PFSK-1 (cell line): Measurements from ENCODE around the gene PCDHB9.

Experiments
- POLR2AphosphoS5 ChIP-seq: IDR thresholded peaks from 2 replicates; pipeline ENCODE4 v1.6.1; 2012; ENCODE audit warnings: low read depth, mild to moderate bottlenecking, control low read depth, low read length, moderate library complexity
- TAF1 ChIP-seq: IDR thresholded peaks from 2 replicates; pipeline ENCODE4 v1.6.1; 2012; ENCODE audit warnings: low read length, control low read depth, borderline replicate concordance; ENCODE audit not compliant: insufficient read depth
- TF ChIP-seq, protein P1 (sequence below), 2 experiments: IDR thresholded peaks; 2 replicates each; pipeline versions ENCODE4 v1.6.1 to v1.8.0; 2011 to 2012; ENCODE audit warnings: low read depth in 2 of 2, low read length in 2 of 2, control low read depth in 1 of 2, inconsistent platforms in 1 of 2, mild to moderate bottlenecking in 1 of 2, moderate library complexity in 1 of 2; ENCODE audit not compliant: insufficient read depth in 1 of 2

DNA sequence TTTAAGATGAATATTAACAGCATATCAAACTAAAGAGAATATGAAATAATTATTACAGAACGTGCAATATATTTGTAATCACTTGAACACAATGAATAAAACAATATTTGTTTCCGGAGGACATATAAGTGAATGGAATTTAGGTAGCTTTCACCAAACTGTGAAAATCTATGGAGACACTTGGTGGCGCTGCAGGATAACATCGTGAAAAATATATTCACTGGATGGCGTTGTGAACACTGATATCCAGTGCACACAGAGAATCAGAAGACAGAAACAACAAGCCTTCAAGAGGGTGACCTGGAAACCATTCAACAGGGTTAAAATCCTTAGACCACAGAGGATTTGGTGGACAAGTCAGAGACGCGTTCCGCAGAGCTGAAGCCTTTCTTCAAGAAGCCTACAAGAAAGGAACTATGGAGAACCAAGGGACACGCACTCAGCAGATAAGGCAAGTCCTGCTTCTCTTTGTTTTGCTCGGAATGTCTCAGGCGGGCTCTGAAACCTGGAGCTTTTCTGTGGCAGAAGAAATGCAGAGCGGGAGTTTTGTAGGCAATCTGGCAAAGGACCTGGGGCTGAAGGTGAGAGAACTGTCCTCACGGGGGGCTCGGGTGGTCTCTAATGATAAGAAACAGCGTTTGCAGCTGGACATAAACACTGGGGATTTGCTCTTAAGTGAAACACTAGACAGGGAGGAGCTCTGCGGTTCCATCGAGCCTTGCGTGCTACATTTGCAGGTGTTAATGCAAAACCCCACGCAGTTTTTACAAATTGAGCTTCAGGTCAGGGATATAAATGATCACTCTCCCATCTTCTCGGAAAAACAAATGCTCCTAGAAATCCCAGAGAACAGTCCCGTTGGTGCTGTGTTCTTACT is 12.6 kb downstream of the PCDHB9 start, which contains the start of gene PCDHB11:
- TF ChIP-seq POLR2AphosphoS5 (no peak), TAF1 (no peak)
- TF ChIP-seq, protein P1, sequence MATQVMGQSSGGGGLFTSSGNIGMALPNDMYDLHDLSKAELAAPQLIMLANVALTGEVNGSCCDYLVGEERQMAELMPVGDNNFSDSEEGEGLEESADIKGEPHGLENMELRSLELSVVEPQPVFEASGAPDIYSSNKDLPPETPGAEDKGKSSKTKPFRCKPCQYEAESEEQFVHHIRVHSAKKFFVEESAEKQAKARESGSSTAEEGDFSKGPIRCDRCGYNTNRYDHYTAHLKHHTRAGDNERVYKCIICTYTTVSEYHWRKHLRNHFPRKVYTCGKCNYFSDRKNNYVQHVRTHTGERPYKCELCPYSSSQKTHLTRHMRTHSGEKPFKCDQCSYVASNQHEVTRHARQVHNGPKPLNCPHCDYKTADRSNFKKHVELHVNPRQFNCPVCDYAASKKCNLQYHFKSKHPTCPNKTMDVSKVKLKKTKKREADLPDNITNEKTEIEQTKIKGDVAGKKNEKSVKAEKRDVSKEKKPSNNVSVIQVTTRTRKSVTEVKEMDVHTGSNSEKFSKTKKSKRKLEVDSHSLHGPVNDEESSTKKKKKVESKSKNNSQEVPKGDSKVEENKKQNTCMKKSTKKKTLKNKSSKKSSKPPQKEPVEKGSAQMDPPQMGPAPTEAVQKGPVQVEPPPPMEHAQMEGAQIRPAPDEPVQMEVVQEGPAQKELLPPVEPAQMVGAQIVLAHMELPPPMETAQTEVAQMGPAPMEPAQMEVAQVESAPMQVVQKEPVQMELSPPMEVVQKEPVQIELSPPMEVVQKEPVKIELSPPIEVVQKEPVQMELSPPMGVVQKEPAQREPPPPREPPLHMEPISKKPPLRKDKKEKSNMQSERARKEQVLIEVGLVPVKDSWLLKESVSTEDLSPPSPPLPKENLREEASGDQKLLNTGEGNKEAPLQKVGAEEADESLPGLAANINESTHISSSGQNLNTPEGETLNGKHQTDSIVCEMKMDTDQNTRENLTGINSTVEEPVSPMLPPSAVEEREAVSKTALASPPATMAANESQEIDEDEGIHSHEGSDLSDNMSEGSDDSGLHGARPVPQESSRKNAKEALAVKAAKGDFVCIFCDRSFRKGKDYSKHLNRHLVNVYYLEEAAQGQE (IDR thresholded peaks at IDR 0.05; ENCODE audit: insufficient read depth in 1 of 2, low read depth in 2 of 2, low read length in 2 of 2) = no peak
